Kidney (tissue), 14 donors: Measurements from ENCODE around the gene CIAO3. TPM values are rescaled to one million over a fixed set of nuclear protein-coding genes. Genes with fewer than 3 reads are reported as not detected.

Source experiments
- DNase-seq, 5 donors: peaks; one replicate each; pipeline ENCODE4 v3.0.0-alpha.2; 2013 to 2020
- FAIRE-seq: peaks from 2 replicates; lab custom pipeline; 2012; peaks lifted over from hg19 to GRCh38; lab: Jason Lieb, UNC
- H3K27ac ChIP-seq, 2 donors: one replicate each; pipeline ENCODE4 v1.7.0; 2013; ENCODE audit warnings: low read depth in 2 of 2, low read length in 2 of 2, inconsistent platforms in 1 of 2
- H3K27me3 ChIP-seq: one replicate; pipeline ENCODE4 v1.7.1; 2013; ENCODE audit warnings: low read length, inconsistent platforms; ENCODE audit not compliant: control insufficient read depth, insufficient read depth
- H3K36me3 ChIP-seq, 3 donors: one replicate each; pipeline versions ENCODE4 v1.7.0 to v1.7.1; 2013; ENCODE audit warnings: low read length in 3 of 3, control low read depth in 1 of 3, inconsistent platforms in 1 of 3; ENCODE audit not compliant: insufficient read depth in 3 of 3, control insufficient read depth in 2 of 3
- H3K4me1 ChIP-seq, 3 donors: one replicate each; pipeline versions ENCODE4 v1.7.0 to v1.7.1; 2013; ENCODE audit warnings: low read length in 3 of 3, inconsistent platforms in 1 of 3, low read depth in 1 of 3; ENCODE audit not compliant: control insufficient read depth in 2 of 3, insufficient read depth in 2 of 3
- H3K4me3 ChIP-seq, 3 donors: one replicate each; pipeline versions ENCODE4 v1.7.0 to v1.8.1; 2013; ENCODE audit warnings: low read length in 3 of 3, control low read depth in 1 of 3, inconsistent platforms in 1 of 3
- H3K9ac ChIP-seq, 3 donors: one replicate each; pipeline versions ENCODE4 v1.7.0 to v1.7.1; 2013; ENCODE audit warnings: low read length in 3 of 3, control low read depth in 1 of 3, inconsistent platforms in 1 of 3
- H3K9me3 ChIP-seq, 3 donors: one replicate each; pipeline versions ENCODE4 v1.7.0 to v1.7.1; 2013; ENCODE audit warnings: low read length in 3 of 3, control low read depth in 1 of 3, inconsistent platforms in 1 of 3; ENCODE audit not compliant: control insufficient read depth in 2 of 3, insufficient read depth in 1 of 3
- CTCF ChIP-seq: IDR thresholded peaks from 3 replicates; pipeline ENCODE4 v1.5.1; 2012; ENCODE audit warnings: mild to moderate bottlenecking, moderate library complexity, borderline replicate concordance; ENCODE audit not compliant: insufficient read depth; ENCODE audit errors: extremely low read depth
- intact Hi-C: fragments of 100-400 bp; cut with DNase I; formaldehyde crosslinking; loops from one replicate; pipeline ENCODE4 v1.11.1; 2022
- polyA plus RNA-seq: library from polyadenylated mRNA; stranded (reverse); fragments of 350-450 nt; fragmentation: Illumina TruSeq; extraction: RNeasy Lipid Tissue Mini Kit (QIAGEN cat#74804); gene quantifications from one replicate; pipeline ENCODE4 v1.2.3, GENCODE V29; 2014; ENCODE audit warnings: low read depth, low replicate concordance; ENCODE audit not compliant: insufficient read depth
- total RNA-seq: library from RNA; stranded (reverse); fragmentation: NEBNext Ultra II Directional; extraction: Animal tissue kit (Norgen Biotek cat#: 25700); gene quantifications from one replicate; pipeline ENCODE4 v1.2.1, GENCODE V29; 2021
- donor health status: control.
- donor health status: control.
- donor health status: control.
- donor health status: control.
- donor health status: control.
- donor health status: DM: yes; HTN: yes; CAD: no.
- donor health status: Normal renal cell carcinoma (clear cell type).

The CIAO3 gene
- total and polyA plus RNA-seq, 2 donors from 2014 or later = 36.8 to 37.7 TPM

GRCh38 chr16:774086-775001 lies 33.5 kb upstream of the CIAO3 start:
- H3K9me3 ChIP-seq = no peaks in the 10 kb centered on the region
- H3K36me3 ChIP-seq = no peaks in the 10 kb centered on the region
- no peaks in the 10 kb centered on the region for H3K4me1 ChIP-seq
- DNase-seq (no peak), FAIRE-seq (no peak)
- no peak overlapping the region for H3K4me3 ChIP-seq
- no peaks in the 10 kb centered on the region for H3K27me3 ChIP-seq
- H3K27ac ChIP-seq = no peak overlapping the region
- intact Hi-C loops = no loop called here
- no peak overlapping the region for H3K9ac ChIP-seq
- no peak for TF ChIP-seq CTCF

GRCh38 chr16:772959-773358 lies 32.2 kb upstream of the CIAO3 start:
- H3K4me3 ChIP-seq = no peak overlapping the region
- DNase-seq (no peak), FAIRE-seq (no peak)
- H3K9ac ChIP-seq = no peak overlapping the region
- no peaks in the 10 kb centered on the region for H3K9me3 ChIP-seq
- TF ChIP-seq CTCF = no peak
- no peaks in the 10 kb centered on the region for H3K4me1 ChIP-seq
- no peak overlapping the region for H3K27ac ChIP-seq
- H3K36me3 ChIP-seq = no peaks in the 10 kb centered on the region
- no peaks in the 10 kb centered on the region for H3K27me3 ChIP-seq
- intact Hi-C loops = no loop called here

- Histone ChIP-seq H3K36me3 (no peaks in the 10 kb centered on the region), H3K4me3 (no peak overlapping the region), H3K9me3 (no peaks in the 10 kb centered on the region), H3K4me1 (no peaks in the 10 kb centered on the region), H3K27ac (no peak overlapping the region), H3K9ac (no peak overlapping the region), H3K27me3 (no peaks in the 10 kb centered on the region)
- DNase-seq (no peak), FAIRE-seq (no peak)
- no peak for TF ChIP-seq CTCF
- intact Hi-C loops = no loop called here
These were observed 29.6 kb upstream of the CIAO3 start for GRCh38 chr16:770411-770810.
